Cerebellar nuclear complex (tissue), 1 donor: ENCODE results near the gene MAP4K2.
"Not testable (repeated sequence)": the region's sequence is repeated elsewhere in the genome, so short reads cannot be mapped to it uniquely, and the experiment has no call there.

ENCODE experiments used
- DNase-seq, 2 experiments: peaks; one replicate each; lab custom pipeline; 2025; lab: John Stamatoyannopoulos, UW

MAP4K2 gene

GRCh38 chr11:64838600-64839334 is 35.8 kb upstream of the MAP4K2 start:
- DNase-seq: no peak

- DNase-seq: no peak
Measured at GRCh38 chr11:64837887-64838351, 34.9 kb upstream of the MAP4K2 start.

- DNase-seq: no peak
Measured at GRCh38 chr11:64836448-64837072, 33.5 kb upstream of the MAP4K2 start.

GRCh38 chr11:64835616-64836447 is 32.8 kb upstream of the MAP4K2 start:
- no peak for DNase-seq

- no peak for DNase-seq
Measured at GRCh38 chr11:64834723-64835615, 32.0 kb upstream of the MAP4K2 start.

GRCh38 chr11:64834031-64834722 is 31.2 kb upstream of the MAP4K2 start:
- no peak for DNase-seq

- no peak for DNase-seq
Measured at GRCh38 chr11:64833509-64833908, 30.5 kb upstream of the MAP4K2 start.

- no peak for DNase-seq
Measured at GRCh38 chr11:64833198-64833502, 30.1 kb upstream of the MAP4K2 start.

GRCh38 chr11:64832467-64833197 is 29.6 kb upstream of the MAP4K2 start:
- DNase-seq: no peak

GRCh38 chr11:64831411-64831891 is 28.4 kb upstream of the MAP4K2 start:
- no peak for DNase-seq

GRCh38 chr11:64829536-64830251 is 26.7 kb upstream of the MAP4K2 start:
- no peak for DNase-seq

GRCh38 chr11:64827451-64827839 is 24.4 kb upstream of the MAP4K2 start:
- DNase-seq: no peak

GRCh38 chr11:64826578-64827450 is 23.8 kb upstream of the MAP4K2 start:
- no peak for DNase-seq

- DNase-seq: no peak
Measured at GRCh38 chr11:64826062-64826461, 23.0 kb upstream of the MAP4K2 start.

- DNase-seq: no peak
Measured at GRCh38 chr11:64823568-64824119, 20.6 kb upstream of the MAP4K2 start.

- no peak for DNase-seq
Measured at GRCh38 chr11:64817476-64817875, 14.5 kb upstream of the MAP4K2 start.

GRCh38 chr11:64815433-64815832 is 12.4 kb upstream of the MAP4K2 start:
- DNase-seq: not testable (repeated sequence)

GRCh38 chr11:64814712-64815187 is 11.7 kb upstream of the MAP4K2 start:
- no peak for DNase-seq
